ENCODE data around the gene HSPG2.

DNA sequence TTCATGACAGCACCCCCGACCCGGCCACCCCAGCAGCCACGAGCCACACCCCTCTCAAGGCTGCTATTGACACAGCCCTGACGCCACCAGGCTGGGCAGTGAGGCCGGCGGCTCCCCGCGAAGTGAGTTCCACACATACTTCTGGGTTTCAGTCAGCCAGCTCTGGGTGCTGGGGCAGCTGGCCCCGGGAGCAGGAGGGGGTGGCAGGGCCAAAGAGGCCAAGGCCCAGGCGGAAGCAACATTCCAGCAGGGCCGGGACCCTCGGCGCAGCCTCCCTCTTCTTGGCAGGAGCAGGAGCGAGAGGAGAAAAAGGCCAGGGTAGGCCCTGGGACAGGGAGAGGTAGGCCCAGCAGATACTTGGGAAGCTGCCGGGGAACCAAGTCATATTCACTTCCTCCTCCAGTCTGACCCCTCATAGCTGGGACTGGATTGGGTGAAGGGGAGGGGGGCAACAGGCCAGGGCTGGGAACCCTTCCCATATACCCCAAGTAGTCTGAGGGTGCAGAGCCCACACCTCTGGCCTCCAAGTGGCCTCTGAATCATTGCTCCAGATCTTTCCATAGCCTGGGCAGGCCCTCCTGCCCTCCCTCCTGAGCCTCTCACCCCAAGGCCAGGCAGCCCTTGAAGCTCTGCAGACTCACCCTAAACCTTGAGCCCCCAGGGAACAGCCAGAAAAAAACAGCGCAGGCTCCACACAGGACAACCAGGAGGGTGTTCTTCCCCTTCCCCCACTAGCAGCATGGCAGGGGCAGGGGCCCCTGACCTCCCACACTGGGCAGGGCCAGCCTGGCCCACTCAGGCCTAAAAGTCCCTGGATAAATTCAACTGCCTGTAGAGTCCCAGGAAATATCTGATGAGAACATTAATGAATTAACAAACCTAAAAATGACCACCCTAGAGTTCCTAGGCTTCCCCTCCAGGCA is 5.7 kb downstream of the HSPG2 start:
- TF ChIP-seq EZH2 (IDR thresholded peaks at IDR 0.05; ENCODE audit: low read length, unreplicated experiment) (no peak), EZH2phosphoT487 (IDR thresholded peaks at IDR 0.05; ENCODE audit: borderline replicate concordance, low read length) (no peak)
- TF ChIP-seq, protein P1, sequence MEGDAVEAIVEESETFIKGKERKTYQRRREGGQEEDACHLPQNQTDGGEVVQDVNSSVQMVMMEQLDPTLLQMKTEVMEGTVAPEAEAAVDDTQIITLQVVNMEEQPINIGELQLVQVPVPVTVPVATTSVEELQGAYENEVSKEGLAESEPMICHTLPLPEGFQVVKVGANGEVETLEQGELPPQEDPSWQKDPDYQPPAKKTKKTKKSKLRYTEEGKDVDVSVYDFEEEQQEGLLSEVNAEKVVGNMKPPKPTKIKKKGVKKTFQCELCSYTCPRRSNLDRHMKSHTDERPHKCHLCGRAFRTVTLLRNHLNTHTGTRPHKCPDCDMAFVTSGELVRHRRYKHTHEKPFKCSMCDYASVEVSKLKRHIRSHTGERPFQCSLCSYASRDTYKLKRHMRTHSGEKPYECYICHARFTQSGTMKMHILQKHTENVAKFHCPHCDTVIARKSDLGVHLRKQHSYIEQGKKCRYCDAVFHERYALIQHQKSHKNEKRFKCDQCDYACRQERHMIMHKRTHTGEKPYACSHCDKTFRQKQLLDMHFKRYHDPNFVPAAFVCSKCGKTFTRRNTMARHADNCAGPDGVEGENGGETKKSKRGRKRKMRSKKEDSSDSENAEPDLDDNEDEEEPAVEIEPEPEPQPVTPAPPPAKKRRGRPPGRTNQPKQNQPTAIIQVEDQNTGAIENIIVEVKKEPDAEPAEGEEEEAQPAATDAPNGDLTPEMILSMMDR (conservative IDR thresholded peaks at IDR 0.05; ENCODE audit: low read depth, low read length): no peak

All from PC-3 (cell line).